ENCODE results near the gene TPTE2. TPM values are rescaled to one million over a fixed set of nuclear protein-coding genes. Genes with fewer than 3 reads are reported as not detected.
"Not testable (repeated sequence)": the region's sequence is repeated elsewhere in the genome, so short reads cannot be mapped to it uniquely, and the experiment has no call there.

The TPTE2 gene
- total RNA-seq, result 0.14 and 0.18 TPM in 2 replicates
- long read RNA-seq, result 0 reads

DNA sequence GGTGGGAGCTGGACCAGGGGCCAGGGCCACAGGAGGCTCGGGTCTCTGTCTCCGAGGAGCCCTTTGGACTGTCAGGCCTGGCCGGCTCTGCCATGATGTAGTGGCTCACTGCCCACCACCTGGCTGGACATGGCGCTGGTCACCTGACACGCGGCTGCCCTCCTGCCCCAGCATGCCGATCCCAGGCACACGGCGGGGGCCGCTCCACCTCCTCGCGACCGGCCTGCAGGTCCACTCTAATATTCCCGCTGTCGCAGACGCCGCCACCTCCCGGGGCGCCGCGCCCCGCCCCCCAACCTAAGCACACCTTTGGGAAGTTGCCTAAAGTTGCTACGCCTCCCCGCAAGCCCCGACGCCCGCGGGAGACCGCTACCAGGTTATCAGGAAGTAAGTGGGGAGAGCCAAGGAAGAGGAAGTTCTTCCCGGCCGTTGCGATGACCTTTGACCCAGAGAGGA lies at the start of gene TPTE2:
Gene TPTE2, minus strand, starts transcription at position 406 of the 456 bp plus-strand sequence. CDS start 58,298 bp downstream, outside the sequence.
- not testable (repeated sequence) for H3K27ac Mint-ChIP-seq (ENCODE audit: unreplicated experiment); H3K36me3 Mint-ChIP-seq (ENCODE audit: low read depth); H3K27me3 Mint-ChIP-seq (ENCODE audit: low read depth); H3K9me3 Mint-ChIP-seq; DNase-seq (ENCODE audit: low read depth, low spot score); H3K4me3 Mint-ChIP-seq; H3K4me1 Mint-ChIP-seq

DNA sequence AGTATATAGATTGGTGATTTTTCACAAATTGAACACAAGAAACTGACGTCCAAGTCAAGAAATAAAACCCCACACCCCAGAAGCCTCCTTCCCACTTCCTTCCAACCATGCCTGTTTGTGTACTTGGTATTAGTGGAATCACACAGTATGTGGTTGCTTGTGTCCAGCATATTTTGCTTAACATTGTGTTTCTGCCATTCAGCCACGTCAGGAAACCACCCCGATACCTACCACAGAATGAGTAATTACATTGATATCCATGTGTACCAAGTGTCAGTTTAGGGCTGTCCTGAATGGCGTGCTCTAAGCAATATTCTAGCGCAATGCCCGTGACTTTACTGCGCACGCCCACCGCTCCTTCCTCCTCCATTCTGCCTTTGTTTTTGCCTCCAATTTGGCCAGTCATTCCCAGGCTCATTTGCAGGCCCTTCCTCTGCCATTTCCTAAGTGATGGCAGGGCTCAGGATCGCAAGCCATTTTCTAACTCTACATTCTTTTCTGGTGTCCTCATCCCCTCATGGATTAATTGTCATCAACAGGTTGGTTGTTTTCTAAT lies 46.3 kb upstream of the TPTE2 start:
- peaks cover 32% of the 10 kb centered on the region for H3K36me3 Mint-ChIP-seq (ENCODE audit: low read depth)
- peak overlapping the region; percentile 41 for H3K4me3 Mint-ChIP-seq
- DNase-seq (ENCODE audit: low read depth, low spot score), result no peak
- H3K4me1 Mint-ChIP-seq, result no peaks in the 10 kb centered on the region
- H3K27ac Mint-ChIP-seq (ENCODE audit: unreplicated experiment), result no peak overlapping the region
- H3K9me3 Mint-ChIP-seq, result peaks cover 15% of the 10 kb centered on the region
- H3K27me3 Mint-ChIP-seq (ENCODE audit: low read depth), result peaks cover 14% of the 10 kb centered on the region
- TF ChIP-seq, protein P1, sequence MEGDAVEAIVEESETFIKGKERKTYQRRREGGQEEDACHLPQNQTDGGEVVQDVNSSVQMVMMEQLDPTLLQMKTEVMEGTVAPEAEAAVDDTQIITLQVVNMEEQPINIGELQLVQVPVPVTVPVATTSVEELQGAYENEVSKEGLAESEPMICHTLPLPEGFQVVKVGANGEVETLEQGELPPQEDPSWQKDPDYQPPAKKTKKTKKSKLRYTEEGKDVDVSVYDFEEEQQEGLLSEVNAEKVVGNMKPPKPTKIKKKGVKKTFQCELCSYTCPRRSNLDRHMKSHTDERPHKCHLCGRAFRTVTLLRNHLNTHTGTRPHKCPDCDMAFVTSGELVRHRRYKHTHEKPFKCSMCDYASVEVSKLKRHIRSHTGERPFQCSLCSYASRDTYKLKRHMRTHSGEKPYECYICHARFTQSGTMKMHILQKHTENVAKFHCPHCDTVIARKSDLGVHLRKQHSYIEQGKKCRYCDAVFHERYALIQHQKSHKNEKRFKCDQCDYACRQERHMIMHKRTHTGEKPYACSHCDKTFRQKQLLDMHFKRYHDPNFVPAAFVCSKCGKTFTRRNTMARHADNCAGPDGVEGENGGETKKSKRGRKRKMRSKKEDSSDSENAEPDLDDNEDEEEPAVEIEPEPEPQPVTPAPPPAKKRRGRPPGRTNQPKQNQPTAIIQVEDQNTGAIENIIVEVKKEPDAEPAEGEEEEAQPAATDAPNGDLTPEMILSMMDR (conservative IDR thresholded peaks at IDR 0.05), result no peak

DNA sequence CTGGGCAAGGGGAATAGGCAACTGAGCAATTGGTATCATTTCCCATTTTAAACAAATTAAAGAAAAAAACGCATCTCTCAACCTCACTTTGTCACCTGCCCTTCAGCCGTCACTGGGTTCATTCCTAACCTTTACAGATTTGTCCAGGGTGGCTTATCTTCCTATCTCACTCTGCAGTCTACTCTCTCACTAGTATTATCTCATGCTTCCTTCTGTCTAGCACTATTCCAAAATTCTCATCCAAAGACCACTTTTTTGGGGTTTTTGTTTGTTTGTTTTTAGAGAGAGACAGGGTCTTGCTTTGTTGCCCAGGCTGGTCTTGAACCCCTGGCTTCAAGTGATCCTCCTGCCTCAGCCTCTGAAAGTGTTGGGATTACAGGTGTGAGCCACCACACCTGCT lies 45.4 kb upstream of the TPTE2 start:
- Mint-ChIP-seq H3K9me3 (peaks cover 15% of the 10 kb centered on the region), H3K36me3 (ENCODE audit: low read depth) (peaks cover 32% of the 10 kb centered on the region), H3K4me1 (no peaks in the 10 kb centered on the region), H3K27ac (ENCODE audit: unreplicated experiment) (no peak overlapping the region), H3K4me3 (no peak overlapping the region), H3K27me3 (ENCODE audit: low read depth) (peaks cover 17% of the 10 kb centered on the region)
- no peak for DNase-seq (ENCODE audit: low read depth, low spot score)
- TF ChIP-seq, protein P1 (conservative IDR thresholded peaks at IDR 0.05), result no peak

DNA sequence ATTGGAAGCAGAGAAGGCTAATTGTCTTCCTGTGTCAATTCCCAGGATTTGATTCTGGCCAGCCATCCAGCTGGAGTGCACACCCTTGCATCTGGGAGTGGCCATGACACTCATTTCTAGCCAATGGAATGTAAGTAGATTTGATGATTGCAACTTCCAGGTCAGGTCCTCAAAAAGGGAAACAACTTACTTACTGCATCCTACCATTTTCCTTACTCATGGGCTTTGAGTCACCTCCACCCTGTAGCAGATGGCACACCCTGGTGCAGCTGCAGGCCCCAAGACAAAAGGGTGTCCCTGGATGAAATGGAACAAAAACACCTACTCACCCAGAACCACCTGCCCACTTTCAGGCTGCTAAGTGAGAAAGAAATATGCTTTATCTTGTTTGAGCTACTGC lies 44.8 kb upstream of the TPTE2 start:
- H3K9me3 Mint-ChIP-seq, result peaks cover 15% of the 10 kb centered on the region
- H3K4me1 Mint-ChIP-seq, result no peaks in the 10 kb centered on the region
- H3K27ac Mint-ChIP-seq (ENCODE audit: unreplicated experiment), result no peak overlapping the region
- peaks cover 32% of the 10 kb centered on the region for H3K36me3 Mint-ChIP-seq (ENCODE audit: low read depth)
- no peak for DNase-seq (ENCODE audit: low read depth, low spot score)
- TF ChIP-seq, protein P1 (conservative IDR thresholded peaks at IDR 0.05), result no peak
- peaks cover 21% of the 10 kb centered on the region for H3K27me3 Mint-ChIP-seq (ENCODE audit: low read depth)
- peak overlapping the region; percentile 41 for H3K4me3 Mint-ChIP-seq

DNA sequence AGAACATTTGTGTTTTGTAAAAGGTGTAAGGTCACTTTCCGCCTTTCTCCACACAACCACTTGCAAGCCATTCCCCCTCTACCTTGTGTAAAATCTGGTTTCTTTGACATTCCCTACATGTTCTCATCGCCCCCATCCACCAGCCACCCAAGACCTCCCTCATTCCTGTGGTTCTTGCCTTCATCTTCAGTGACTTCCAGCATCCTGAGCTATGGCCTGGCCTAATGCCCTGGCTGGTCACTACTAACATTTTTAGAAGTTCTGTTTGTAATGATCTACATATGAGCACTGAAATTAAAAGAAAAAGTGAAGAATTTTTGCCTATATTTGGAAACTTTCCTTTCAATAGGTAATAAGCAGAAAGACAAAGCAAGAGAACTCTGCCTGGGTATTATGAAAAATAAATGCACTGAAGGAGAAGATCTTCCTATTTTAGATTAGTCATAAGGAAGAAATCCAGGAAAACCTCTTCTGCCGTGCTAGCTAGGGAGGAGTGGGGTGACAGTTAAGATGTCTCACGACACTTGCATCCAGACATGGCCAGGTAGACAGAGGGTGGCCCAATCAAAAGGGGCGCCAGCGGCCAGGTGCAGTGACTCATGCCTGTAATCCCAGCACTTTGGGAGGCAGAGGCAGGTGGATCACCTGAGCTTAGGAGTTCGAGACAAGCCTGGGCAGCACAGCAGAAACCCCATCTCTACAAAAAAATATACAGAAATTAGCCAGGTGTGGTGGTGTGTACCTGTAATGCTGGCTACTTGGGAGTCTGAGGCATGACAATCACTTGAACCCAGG lies 44.0 kb upstream of the TPTE2 start:
- peaks cover 15% of the 10 kb centered on the region for H3K9me3 Mint-ChIP-seq
- H3K27me3 Mint-ChIP-seq (ENCODE audit: low read depth), result peaks cover 26% of the 10 kb centered on the region
- no peak overlapping the region for H3K4me3 Mint-ChIP-seq
- TF ChIP-seq, protein P1 (conservative IDR thresholded peaks at IDR 0.05), result no peak
- no peak overlapping the region for H3K27ac Mint-ChIP-seq (ENCODE audit: unreplicated experiment)
- H3K36me3 Mint-ChIP-seq (ENCODE audit: low read depth), result peaks cover 29% of the 10 kb centered on the region
- DNase-seq (ENCODE audit: low read depth, low spot score), result no peak
- no peaks in the 10 kb centered on the region for H3K4me1 Mint-ChIP-seq

GRCh38 chr13:19604306-19604705 lies 43.0 kb upstream of the TPTE2 start:
- Mint-ChIP-seq H3K4me3 (peak overlapping the region; percentile 25), H3K27me3 (ENCODE audit: low read depth) (peaks cover 32% of the 10 kb centered on the region), H3K9me3 (peaks cover 15% of the 10 kb centered on the region), H3K4me1 (peaks cover 7% of the 10 kb centered on the region), H3K27ac (ENCODE audit: unreplicated experiment) (no peak overlapping the region), H3K36me3 (ENCODE audit: low read depth) (peaks cover 29% of the 10 kb centered on the region)
- no peak for DNase-seq (ENCODE audit: low read depth, low spot score)
- TF ChIP-seq, protein P1 (conservative IDR thresholded peaks at IDR 0.05), result no peak
